HG02623 (cell line): ENCODE measurements around the gene ULK4.

Experiments used
- ATAC-seq: cut with Tn5 transposase; IDR thresholded peaks from one replicate; pipeline ENCODE4 v1.9.1; 2021; ENCODE audit warnings: moderate library complexity; ENCODE audit not compliant: unreplicated experiment

Gene ULK4

DNA sequence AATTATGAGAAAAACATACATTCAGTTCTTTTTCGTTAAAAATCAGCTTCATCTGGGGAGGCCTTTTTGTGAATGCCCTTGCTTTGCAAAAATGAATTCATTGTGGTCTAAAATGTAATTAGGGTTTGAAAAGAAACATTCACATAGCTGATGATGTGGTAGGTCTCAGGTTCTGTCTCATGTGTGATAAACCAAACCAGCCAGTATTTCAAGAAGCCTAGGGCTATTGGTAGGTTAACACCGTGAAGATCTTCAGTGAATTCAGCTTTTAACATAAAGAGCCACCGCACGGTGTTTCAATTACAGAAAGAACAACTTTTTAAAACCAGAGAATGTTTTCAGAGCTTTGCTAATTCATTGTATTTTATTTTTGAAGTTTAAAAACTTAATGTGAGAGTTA is 720.7 kb downstream of the ULK4 start:
- ATAC-seq, result no peak

DNA sequence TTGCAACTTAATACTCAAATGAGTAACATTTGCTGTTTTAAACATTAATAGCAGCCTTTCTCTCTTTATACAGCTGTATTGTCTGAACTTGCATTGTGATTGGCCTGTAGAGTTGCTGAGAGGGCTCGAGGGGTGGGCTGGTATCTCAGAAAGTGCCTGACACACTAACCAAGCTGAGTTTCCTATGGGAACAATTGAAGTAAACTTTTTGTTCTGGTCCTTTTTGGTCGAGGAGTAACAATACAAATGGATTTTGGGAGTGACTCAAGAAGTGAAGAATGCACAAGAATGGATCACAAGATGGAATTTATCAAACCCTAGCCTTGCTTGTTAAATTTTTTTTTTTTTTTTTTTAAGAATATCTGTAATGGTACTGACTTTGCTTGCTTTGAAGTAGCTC is 722.3 kb downstream of the ULK4 start:
- no peak for ATAC-seq

- ATAC-seq, result no peak
These were observed 724.0 kb downstream of the ULK4 start for GRCh38 chr3:41237907-41238306.

GRCh38 chr3:41236228-41236627 is 725.7 kb downstream of the ULK4 start:
- no peak for ATAC-seq

DNA sequence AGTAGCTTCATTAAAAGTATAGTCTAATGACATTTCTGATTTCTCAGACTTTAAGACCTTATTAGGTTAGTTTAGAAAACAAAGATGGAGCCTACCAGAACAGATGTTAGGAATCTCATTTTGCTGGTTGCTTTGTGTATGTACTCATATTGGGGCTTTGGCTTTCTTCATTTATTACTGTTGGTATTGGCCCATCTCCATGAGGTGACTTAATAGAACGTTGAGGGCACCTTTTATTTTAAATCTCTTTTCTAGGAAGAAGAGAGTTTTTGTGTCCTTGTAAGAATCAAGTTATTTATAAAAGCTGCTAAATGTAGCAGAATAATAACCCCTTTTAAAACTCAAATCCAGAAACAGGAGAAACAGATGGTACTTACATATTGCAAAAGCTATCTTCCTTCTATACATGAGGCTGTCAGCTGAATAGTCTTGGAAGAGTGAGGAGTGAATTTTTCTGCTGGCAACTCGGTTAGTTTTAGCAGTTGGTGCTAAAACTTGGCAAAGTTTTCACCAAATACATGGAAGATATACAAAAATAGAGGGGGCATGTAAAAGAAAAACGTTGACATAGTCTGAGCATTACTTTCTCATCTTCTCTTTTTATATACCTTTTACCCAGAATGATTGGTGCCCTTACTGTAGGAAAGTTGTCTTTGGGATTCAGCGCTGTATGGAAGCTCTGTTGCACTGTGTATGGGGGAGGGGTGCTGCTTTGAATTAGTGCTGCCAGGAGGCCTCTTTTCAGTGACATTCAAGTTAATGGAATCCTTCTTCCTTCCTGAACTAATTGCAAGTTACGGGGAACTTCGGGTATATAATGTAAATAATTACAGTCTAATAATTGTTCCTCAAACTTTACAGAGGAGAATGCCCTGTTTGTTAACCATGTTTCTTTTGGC is 726.8 kb downstream of the ULK4 start:
- ATAC-seq, result no peak

- no peak for ATAC-seq
These were observed 737.6 kb downstream of the ULK4 start for GRCh38 chr3:41224120-41224806.

DNA sequence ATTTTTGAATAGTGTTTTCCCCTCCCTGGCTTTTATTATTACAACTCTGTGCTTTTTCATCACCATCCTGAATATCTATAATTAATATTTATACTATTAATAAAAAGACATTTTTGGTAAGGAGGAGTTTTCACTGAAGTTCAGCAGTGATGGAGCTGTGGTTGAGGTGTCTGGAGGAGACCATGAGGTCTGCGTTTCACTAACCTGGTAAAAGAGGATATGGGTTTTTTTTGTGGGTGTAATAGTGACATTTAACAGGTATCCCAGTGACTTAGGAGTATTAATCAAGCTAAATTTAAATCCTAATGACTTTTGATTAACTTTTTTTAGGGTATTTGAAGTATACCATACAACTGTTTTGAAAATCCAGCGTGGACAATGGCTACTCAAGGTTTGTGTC is 738.2 kb downstream of the ULK4 start:
- ATAC-seq, result no peak

GRCh38 chr3:41223078-41223477 is 738.8 kb downstream of the ULK4 start:
- ATAC-seq, result no peak

DNA sequence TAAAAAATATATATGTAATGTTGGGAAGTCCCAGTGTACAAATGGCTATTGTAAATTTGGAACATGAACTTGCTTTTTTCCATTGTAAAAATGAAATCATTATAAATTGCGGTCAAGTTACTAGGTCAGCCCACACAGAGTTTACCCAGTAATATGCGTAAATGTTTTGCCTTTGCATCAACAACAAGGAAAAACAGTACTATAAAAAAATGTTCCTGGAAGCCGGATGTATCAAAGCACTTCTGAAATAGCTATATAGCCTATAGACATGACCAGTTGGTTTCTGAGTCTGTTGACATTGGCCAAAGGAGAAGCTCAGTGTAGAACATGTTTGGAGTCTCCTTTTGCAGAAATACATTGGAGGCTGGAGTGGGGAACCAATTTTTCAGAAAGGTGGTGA is 739.4 kb downstream of the ULK4 start:
- no peak for ATAC-seq

DNA sequence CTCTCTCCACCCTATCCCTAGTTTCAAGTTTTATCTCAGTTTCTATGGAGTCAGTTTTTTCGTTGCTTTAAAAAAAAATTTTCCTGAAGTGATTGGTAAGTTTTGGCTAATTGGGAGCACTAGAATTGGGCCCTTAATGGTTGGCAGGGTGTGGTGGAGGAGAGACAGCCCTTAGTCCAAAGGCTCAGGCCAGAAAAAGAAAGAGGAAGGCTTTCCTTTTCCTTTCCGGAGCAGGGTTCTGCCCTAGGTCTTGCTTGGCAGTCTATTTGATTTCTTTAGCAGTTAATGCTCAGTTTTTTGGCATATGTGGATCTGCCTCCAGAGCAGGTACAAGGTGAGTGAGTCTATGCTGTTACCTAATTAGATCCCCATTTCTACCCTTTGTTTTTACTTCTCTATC is 739.9 kb downstream of the ULK4 start:
- no peak for ATAC-seq

DNA sequence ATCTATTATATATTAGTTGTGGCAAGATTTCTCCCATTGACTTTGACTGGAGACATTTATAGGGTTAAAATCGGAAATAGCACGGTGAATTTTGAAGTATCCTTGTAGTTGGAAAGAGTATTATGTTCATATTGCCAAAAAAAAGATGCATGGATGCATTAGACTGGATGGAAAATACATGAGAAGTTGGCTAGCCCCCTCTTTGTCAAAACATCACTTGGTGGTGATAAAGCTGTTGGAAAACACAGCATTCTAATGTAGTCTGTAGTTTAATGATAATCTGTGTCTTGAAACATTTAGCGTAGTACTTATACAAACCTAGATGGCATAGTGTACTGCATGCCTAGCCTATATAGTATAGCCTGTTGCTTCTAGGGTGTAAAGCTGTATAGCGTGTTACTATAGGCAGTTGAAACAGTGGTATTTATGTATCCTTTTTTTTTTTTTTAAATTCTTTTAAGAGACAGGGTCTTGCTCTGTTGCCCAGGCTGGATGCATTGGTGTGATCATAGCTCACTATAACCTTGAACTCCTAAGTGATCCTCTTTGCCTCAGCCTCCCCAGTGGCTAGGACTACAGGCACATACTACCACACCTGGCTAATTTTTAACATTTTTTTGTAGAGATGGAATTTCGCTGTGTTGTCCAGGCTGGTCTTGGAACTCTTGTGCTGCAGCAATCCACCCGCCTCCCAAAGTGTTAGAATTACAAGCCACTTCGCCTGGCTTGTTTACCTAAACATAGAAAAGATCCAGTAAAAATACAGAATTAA is 740.8 kb downstream of the ULK4 start:
- no peak for ATAC-seq

GRCh38 chr3:41219424-41219823 is 742.5 kb downstream of the ULK4 start:
- ATAC-seq, result no peak

DNA sequence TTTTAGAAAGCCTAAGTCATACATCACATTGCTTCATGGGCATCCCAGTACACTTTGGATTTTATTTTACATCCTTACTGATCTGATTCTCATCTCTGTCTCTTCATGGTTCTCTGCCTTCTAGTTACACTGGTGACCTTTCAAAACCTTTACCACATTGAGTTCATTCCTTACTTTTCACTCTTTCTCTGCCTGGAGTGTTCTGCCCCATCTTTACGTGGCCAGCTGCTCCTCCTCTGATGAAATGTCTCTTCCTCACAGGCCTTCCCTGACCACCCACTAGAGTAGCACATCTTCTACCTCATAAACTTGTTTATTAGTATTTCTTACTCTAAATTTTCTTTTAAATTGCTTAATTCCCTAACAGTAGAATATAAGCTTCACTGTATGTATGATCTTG is 744.9 kb downstream of the ULK4 start:
- no peak for ATAC-seq

DNA sequence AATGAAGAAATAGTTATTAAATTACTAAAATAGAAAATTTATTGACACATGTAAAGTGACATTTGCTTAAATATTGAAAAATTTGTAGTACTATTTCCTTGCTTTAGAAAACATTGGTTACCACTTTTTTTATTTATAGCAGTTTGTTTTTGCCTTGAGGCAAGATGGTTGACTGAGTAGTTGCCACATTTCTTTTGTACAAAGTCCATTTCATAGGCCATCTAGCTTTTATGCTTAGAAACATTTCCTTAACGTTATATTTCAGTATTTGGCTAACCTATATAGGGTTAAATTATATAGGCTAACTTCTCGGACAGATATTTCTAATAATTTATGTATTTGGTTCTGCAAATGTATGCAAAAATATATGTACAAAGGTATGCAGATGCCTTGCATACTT is 745.5 kb downstream of the ULK4 start:
- ATAC-seq, result no peak

DNA sequence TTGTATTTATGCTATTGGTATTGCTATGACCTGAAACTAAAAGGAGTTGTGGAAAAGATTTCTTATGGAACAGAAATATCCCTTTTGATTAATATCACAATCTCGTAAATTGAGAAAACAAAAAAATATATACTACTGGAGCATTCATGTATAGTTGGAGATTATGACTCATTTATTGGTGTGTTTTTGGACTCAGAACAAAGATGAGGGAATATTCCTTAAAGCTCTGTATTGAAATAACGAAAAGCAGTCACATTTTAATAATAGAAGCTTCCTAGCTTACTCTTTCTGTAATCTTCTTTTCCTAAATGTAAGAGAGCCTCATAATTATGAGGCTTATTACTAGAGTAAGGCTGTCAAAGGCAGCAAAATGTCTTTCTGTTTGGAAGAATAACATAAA is 748.3 kb downstream of the ULK4 start:
- ATAC-seq, result no peak

DNA sequence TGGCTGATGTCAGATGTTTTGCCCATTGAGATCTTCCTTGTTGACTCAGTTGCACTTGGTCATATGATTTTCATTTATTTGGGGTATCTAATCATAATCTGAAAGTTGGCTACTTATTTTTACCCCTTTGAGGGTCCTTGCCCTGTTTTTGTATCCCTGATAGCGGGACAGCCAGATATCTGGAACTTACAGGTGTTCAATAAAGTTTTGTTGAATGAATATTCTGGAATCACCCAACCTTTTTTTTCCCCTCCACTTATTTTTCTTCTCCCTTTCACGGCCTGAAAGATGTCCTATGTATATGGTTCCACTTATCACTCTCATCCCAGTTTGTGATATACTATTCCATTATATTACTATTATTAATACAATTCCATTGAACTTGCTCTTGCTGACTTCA is 749.8 kb downstream of the ULK4 start:
- no peak for ATAC-seq

GRCh38 chr3:41210966-41211365 is 750.9 kb downstream of the ULK4 start:
- no peak for ATAC-seq

- no peak for ATAC-seq
These were observed 752.3 kb downstream of the ULK4 start for GRCh38 chr3:41209646-41210045.

DNA sequence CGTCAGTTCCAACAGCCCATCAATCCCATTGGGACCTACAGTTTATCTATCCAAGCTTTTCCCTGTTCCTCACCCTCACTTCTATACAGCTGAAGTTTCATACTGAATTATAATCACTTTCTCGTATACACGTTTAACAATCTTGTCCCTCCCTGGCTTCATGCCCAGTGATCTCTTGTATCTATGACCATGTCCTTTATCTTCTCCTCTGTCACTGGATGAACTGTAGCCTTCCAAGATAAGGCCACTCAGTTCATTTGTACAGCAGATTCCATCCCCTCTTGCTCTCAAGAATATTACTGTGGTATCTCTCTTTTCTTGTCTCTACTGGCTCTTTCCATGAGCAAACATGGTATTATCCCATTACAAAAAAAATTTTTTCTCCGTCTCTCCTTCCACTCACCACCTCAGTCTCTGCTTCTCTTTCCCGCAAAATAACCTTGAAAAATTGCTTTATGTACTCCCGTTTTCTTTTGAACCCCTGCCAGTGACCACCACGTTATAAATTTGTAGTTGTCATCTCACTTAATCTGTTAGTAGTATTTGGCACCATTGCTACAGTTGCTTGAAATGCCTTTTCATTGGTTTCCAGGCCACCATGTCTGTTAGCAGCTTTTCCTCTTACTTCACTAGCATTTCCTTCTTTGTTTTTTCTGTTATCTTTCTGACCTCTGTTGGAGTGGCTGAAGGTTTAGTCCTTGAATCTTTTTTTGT is 753.2 kb downstream of the ULK4 start:
- ATAC-seq, result no peak

GRCh38 chr3:41207355-41207754 is 754.5 kb downstream of the ULK4 start:
- no peak for ATAC-seq

GRCh38 chr3:41205591-41205990 is 756.3 kb downstream of the ULK4 start:
- ATAC-seq, result no peak
